Activated CD4-positive, alpha-beta T cell treated with anti-CD3 and anti-CD28 coated beads, Interleukin-2, amount 10 ng/mL, durations not matched to agents 24 days and 14 days (primary cell): ENCODE data around the gene ARL15. TPM values are rescaled to one million over a fixed set of nuclear protein-coding genes. Genes with fewer than 3 reads are reported as not detected.
A peak's percentile ranks its signal among the peaks of the same experiment; 100 is the strongest.

Experiments
- DNase-seq: peaks from one replicate; pipeline ENCODE4 v3.0.0; 2022
- H3K27ac Mint-ChIP-seq: one replicate; pipeline ENCODE4 v1.8.0; 2022; ENCODE audit warnings: mild to moderate bottlenecking, mixed read lengths
- H3K27me3 Mint-ChIP-seq: one replicate; pipeline ENCODE4 v1.8.0; 2022; ENCODE audit warnings: mixed read lengths
- H3K36me3 Mint-ChIP-seq: one replicate; pipeline ENCODE4 v1.8.0; 2022; ENCODE audit warnings: low read depth, mild to moderate bottlenecking, mixed read lengths
- H3K4me1 Mint-ChIP-seq: one replicate; pipeline ENCODE4 v1.8.0; 2021; ENCODE audit warnings: mixed read lengths
- H3K4me3 Mint-ChIP-seq: one replicate; pipeline ENCODE4 v1.8.0; 2022; ENCODE audit warnings: mild to moderate bottlenecking, moderate library complexity, mixed read lengths
- H3K9me3 Mint-ChIP-seq: one replicate; pipeline ENCODE4 v1.8.0; 2021; ENCODE audit warnings: mixed read lengths
- intact Hi-C: fragments of 100-400 bp; cut with micrococcal nuclease; formaldehyde crosslinking; loops from one replicate; pipeline ENCODE4 v1.15.1; 2023
- total RNA-seq: library from RNA; stranded (reverse); gene quantifications from 2 replicates; pipeline ENCODE4 v1.2.3, GENCODE V29; 2022

The ARL15 gene
- total RNA-seq, 1 donor from 2014 or later = 7.4 TPM

- H3K36me3 Mint-ChIP-seq = no peaks in the 10 kb centered on the region
- no peak overlapping the region for H3K27ac Mint-ChIP-seq
- H3K27me3 Mint-ChIP-seq = no peaks in the 10 kb centered on the region
- H3K4me1 Mint-ChIP-seq = no peaks in the 10 kb centered on the region
- peaks cover 5% of the 10 kb centered on the region for H3K9me3 Mint-ChIP-seq
- intact Hi-C loops = no loop called here
- no peak overlapping the region for H3K4me3 Mint-ChIP-seq
- no peak for DNase-seq
These were observed 46.9 kb downstream of the ARL15 start for GRCh38 chr5:54263447-54263846.

GRCh38 chr5:54261596-54261995 is 48.8 kb downstream of the ARL15 start:
- Mint-ChIP-seq H3K4me1 (peaks cover 5% of the 10 kb centered on the region), H3K4me3 (no peak overlapping the region), H3K9me3 (peaks cover 5% of the 10 kb centered on the region), H3K27ac (no peak overlapping the region), H3K36me3 (no peaks in the 10 kb centered on the region), H3K27me3 (no peaks in the 10 kb centered on the region)
- no peak for DNase-seq
- intact Hi-C loops = no loop called here

GRCh38 chr5:54259981-54260380 is 50.4 kb downstream of the ARL15 start:
- Mint-ChIP-seq H3K27ac (no peak overlapping the region), H3K9me3 (peaks cover 5% of the 10 kb centered on the region), H3K27me3 (no peaks in the 10 kb centered on the region), H3K4me1 (peaks cover 9% of the 10 kb centered on the region), H3K4me3 (no peak overlapping the region), H3K36me3 (no peaks in the 10 kb centered on the region)
- no peak for DNase-seq
- intact Hi-C loops = no loop called here

- Mint-ChIP-seq H3K27me3 (no peaks in the 10 kb centered on the region), H3K27ac (no peak overlapping the region), H3K36me3 (no peaks in the 10 kb centered on the region), H3K4me1 (peaks cover 9% of the 10 kb centered on the region), H3K9me3 (peaks cover 4% of the 10 kb centered on the region), H3K4me3 (no peak overlapping the region)
- DNase-seq = no peak
- intact Hi-C loops = no loop called here
These were observed 51.3 kb downstream of the ARL15 start for GRCh38 chr5:54259090-54259489.

GRCh38 chr5:54257366-54258118 is 52.8 kb downstream of the ARL15 start:
- no peak for DNase-seq
- no peaks in the 10 kb centered on the region for H3K27me3 Mint-ChIP-seq
- intact Hi-C loops = no loop called here
- no peak overlapping the region for H3K4me3 Mint-ChIP-seq
- H3K27ac Mint-ChIP-seq = no peak overlapping the region
- H3K4me1 Mint-ChIP-seq = peaks cover 9% of the 10 kb centered on the region
- no peaks in the 10 kb centered on the region for H3K9me3 Mint-ChIP-seq
- H3K36me3 Mint-ChIP-seq = no peaks in the 10 kb centered on the region

- no peak for DNase-seq
- Mint-ChIP-seq H3K4me3 (no peak overlapping the region), H3K36me3 (no peaks in the 10 kb centered on the region), H3K27me3 (no peaks in the 10 kb centered on the region), H3K9me3 (no peaks in the 10 kb centered on the region), H3K27ac (no peak overlapping the region), H3K4me1 (peaks cover 9% of the 10 kb centered on the region)
- intact Hi-C loops = no loop called here
These were observed 55.7 kb downstream of the ARL15 start for GRCh38 chr5:54254482-54255198.

- no peaks in the 10 kb centered on the region for H3K36me3 Mint-ChIP-seq
- peaks cover 7% of the 10 kb centered on the region for H3K4me1 Mint-ChIP-seq
- H3K27ac Mint-ChIP-seq = no peak overlapping the region
- intact Hi-C loops = no loop called here
- no peak overlapping the region for H3K4me3 Mint-ChIP-seq
- no peaks in the 10 kb centered on the region for H3K9me3 Mint-ChIP-seq
- no peak for DNase-seq
- H3K27me3 Mint-ChIP-seq = peaks cover 3% of the 10 kb centered on the region
These were observed 58.4 kb downstream of the ARL15 start for GRCh38 chr5:54251981-54252380.

GRCh38 chr5:54249210-54250028 is 61.0 kb downstream of the ARL15 start:
- Mint-ChIP-seq H3K4me1 (no peaks in the 10 kb centered on the region), H3K27me3 (peaks cover 5% of the 10 kb centered on the region), H3K4me3 (no peak overlapping the region), H3K36me3 (no peaks in the 10 kb centered on the region), H3K27ac (no peak overlapping the region), H3K9me3 (no peaks in the 10 kb centered on the region)
- no peak for DNase-seq
- intact Hi-C loops = no loop called here

- H3K4me1 Mint-ChIP-seq = no peaks in the 10 kb centered on the region
- H3K27me3 Mint-ChIP-seq = peaks cover 5% of the 10 kb centered on the region
- H3K4me3 Mint-ChIP-seq = no peak overlapping the region
- no peak overlapping the region for H3K27ac Mint-ChIP-seq
- intact Hi-C loops = no loop called here
- DNase-seq = no peak
- H3K36me3 Mint-ChIP-seq = no peaks in the 10 kb centered on the region
- H3K9me3 Mint-ChIP-seq = no peaks in the 10 kb centered on the region
These were observed 63.1 kb downstream of the ARL15 start for GRCh38 chr5:54247226-54247625.

- Mint-ChIP-seq H3K4me1 (no peaks in the 10 kb centered on the region), H3K4me3 (no peak overlapping the region), H3K9me3 (no peaks in the 10 kb centered on the region), H3K36me3 (no peaks in the 10 kb centered on the region), H3K27ac (no peak overlapping the region), H3K27me3 (peaks cover 5% of the 10 kb centered on the region)
- intact Hi-C loops = loop anchor here (1.0 kb wide), 2 partner anchors 175 to 246 kb away; no protein-coding TSS in a partner anchor
- peak; percentile 77 for DNase-seq
These were observed 66.8 kb downstream of the ARL15 start for GRCh38 chr5:54243483-54244080.

GRCh38 chr5:54242297-54242696 is 68.1 kb downstream of the ARL15 start:
- Mint-ChIP-seq H3K9me3 (no peaks in the 10 kb centered on the region), H3K4me1 (no peaks in the 10 kb centered on the region), H3K27me3 (peaks cover 3% of the 10 kb centered on the region), H3K36me3 (no peaks in the 10 kb centered on the region), H3K27ac (no peak overlapping the region), H3K4me3 (no peak overlapping the region)
- DNase-seq = no peak
- intact Hi-C loops = no loop called here

GRCh38 chr5:54234304-54234933 is 76.0 kb downstream of the ARL15 start:
- intact Hi-C loops = loop anchor here (5.0 kb wide), 1 partner anchor 757 kb away; no protein-coding TSS in a partner anchor
- no peaks in the 10 kb centered on the region for H3K36me3 Mint-ChIP-seq
- no peak overlapping the region for H3K27ac Mint-ChIP-seq
- H3K4me3 Mint-ChIP-seq = no peak overlapping the region
- H3K4me1 Mint-ChIP-seq = peaks cover 2% of the 10 kb centered on the region
- peaks cover 11% of the 10 kb centered on the region for H3K27me3 Mint-ChIP-seq
- no peak for DNase-seq
- no peaks in the 10 kb centered on the region for H3K9me3 Mint-ChIP-seq

GRCh38 chr5:54230936-54231685 is 79.3 kb downstream of the ARL15 start:
- H3K36me3 Mint-ChIP-seq = no peaks in the 10 kb centered on the region
- H3K27ac Mint-ChIP-seq = no peak overlapping the region
- H3K27me3 Mint-ChIP-seq = peaks cover 12% of the 10 kb centered on the region
- intact Hi-C loops = loop anchor here (5.0 kb wide), 1 partner anchor 754 kb away; no protein-coding TSS in a partner anchor
- no peak for DNase-seq
- peaks cover 4% of the 10 kb centered on the region for H3K4me1 Mint-ChIP-seq
- H3K4me3 Mint-ChIP-seq = no peak overlapping the region
- H3K9me3 Mint-ChIP-seq = no peaks in the 10 kb centered on the region
